WTC11 (cell line): Measurements from ENCODE around the gene CASR. TPM values are rescaled to one million over a fixed set of nuclear protein-coding genes. Genes with fewer than 3 reads are reported as not detected.
A peak's percentile ranks its signal among the peaks of the same experiment; 100 is the strongest.

ENCODE experiments used
- ATAC-seq: fragments of 200-7000 bp; cut with Tn5 transposase; 2 replicates; pipeline ENCODE4 v1.10.0; 2021; ENCODE audit warnings: mild to moderate bottlenecking, moderate library complexity
- CTCF ChIA-PET: fragments of 300-600 bp; sonication (Branson Sonifier 250); formaldehyde crosslinking; loops from one replicate; lab custom pipeline; 2021; ENCODE audit warnings: antibody characterized with exemption; lab: Charles Lee
- POLR2A ChIA-PET: fragments of 350-600 bp; sonication (Branson Sonifier 250); formaldehyde crosslinking; loops from one replicate; lab custom pipeline; 2021; ENCODE audit warnings: antibody characterized with exemption; lab: Charles Lee
- DNase-seq: peaks from one replicate; pipeline ENCODE4 v3.0.0; 2021; ENCODE audit warnings: low spot score
- H3K27ac Mint-ChIP-seq: 2 replicates; pipeline ENCODE4 v1.8.0; 2021; ENCODE audit warnings: mixed read lengths
- H3K27me3 Mint-ChIP-seq: 2 replicates; pipeline ENCODE4 v1.8.0; 2021; ENCODE audit warnings: low read depth, mild to moderate bottlenecking, moderate library complexity, mixed read lengths
- H3K36me3 Mint-ChIP-seq: 2 replicates; pipeline ENCODE4 v1.8.0; 2021; ENCODE audit warnings: mixed read lengths
- H3K4me1 Mint-ChIP-seq: 2 replicates; pipeline ENCODE4 v1.8.0; 2022; ENCODE audit warnings: mixed read lengths
- H3K4me3 Mint-ChIP-seq: 2 replicates; pipeline ENCODE4 v1.8.0; 2021; ENCODE audit warnings: mild to moderate bottlenecking, moderate library complexity, mixed read lengths
- H3K9me3 Mint-ChIP-seq: 2 replicates; pipeline ENCODE4 v1.8.0; 2021; ENCODE audit warnings: mixed read lengths
- AFF4 ChIP-seq: sonication (generic); formaldehyde crosslinking; IDR thresholded peaks from 2 replicates; pipeline ENCODE4 v1.8.1; 2023; ENCODE audit warnings: mild to moderate bottlenecking, missing genetic modification reagents, borderline replicate concordance
- ARID4B ChIP-seq: sonication (generic); formaldehyde crosslinking; IDR thresholded peaks from 2 replicates; pipeline ENCODE4 v1.8.0; 2023; ENCODE audit warnings: missing genetic modification reagents, mild to moderate bottlenecking, borderline replicate concordance
- CREM ChIP-seq: sonication (generic); formaldehyde crosslinking; IDR thresholded peaks from 2 replicates; pipeline ENCODE4 v1.8.1; 2022; ENCODE audit warnings: mild to moderate bottlenecking, missing genetic modification reagents, moderate library complexity
- E2F1 ChIP-seq: sonication (generic); formaldehyde crosslinking; IDR thresholded peaks from 2 replicates; pipeline ENCODE4 v1.8.0; 2022; ENCODE audit warnings: mild to moderate bottlenecking, missing genetic modification reagents
- MAX ChIP-seq: sonication (generic); formaldehyde crosslinking; IDR thresholded peaks from 2 replicates; pipeline ENCODE4 v1.8.0; 2022; ENCODE audit warnings: mild to moderate bottlenecking, missing genetic modification reagents
- NR2C2 ChIP-seq: sonication (generic); formaldehyde crosslinking; IDR thresholded peaks from 2 replicates; pipeline ENCODE4 v1.8.0; 2022; ENCODE audit warnings: mild to moderate bottlenecking, missing genetic modification reagents
- SMAD4 ChIP-seq: sonication (generic); formaldehyde crosslinking; IDR thresholded peaks from 2 replicates; pipeline ENCODE4 v1.8.0; 2022; ENCODE audit warnings: mild to moderate bottlenecking, missing genetic modification reagents
- SP1 ChIP-seq: sonication (generic); formaldehyde crosslinking; conservative IDR thresholded peaks from 2 replicates; pipeline ENCODE4 v1.8.1; 2022; ENCODE audit warnings: missing genetic modification reagents
- ZBTB43 ChIP-seq: sonication (generic); formaldehyde crosslinking; IDR thresholded peaks from 2 replicates; pipeline ENCODE4 v1.8.1; 2023; ENCODE audit warnings: mild to moderate bottlenecking, missing genetic modification reagents
- ZMAT4 ChIP-seq: fragments of 250-450 bp; sonication (Bioruptor Pico); IDR thresholded peaks from 2 replicates; pipeline ENCODE4 v1.9.0; 2021; ENCODE audit warnings: mild to moderate bottlenecking
- ZSCAN18 ChIP-seq: fragments of 250-450 bp; sonication (Bioruptor Pico); IDR thresholded peaks from 2 replicates; pipeline ENCODE4 v2.1.2; 2022; ENCODE audit warnings: mild to moderate bottlenecking, moderate library complexity
- total RNA-seq: library from RNA; stranded (reverse); gene quantifications from 3 replicates; pipeline ENCODE4 v1.2.3, GENCODE V29; 2021

The CASR gene
- total RNA-seq, 1 experiment from 2014 or later: 0.24 TPM

GRCh38 chr3:122258757-122259371, 75.4 kb downstream of the CASR start:
- H3K27me3 Mint-ChIP-seq: no peaks in the 10 kb centered on the region
- no peak overlapping the region for H3K27ac Mint-ChIP-seq
- H3K4me1 Mint-ChIP-seq: peaks cover 8% of the 10 kb centered on the region
- ChIA-PET CTCF (interaction anchor here (0.6 to 2.3 kb wide), 18 partner anchors 9 to 712 kb away, joined by 3 to 36 read pairs (median 4); partner anchors contain the start of gene POLQ), POLR2A (no interaction called here)
- no peaks in the 10 kb centered on the region for H3K36me3 Mint-ChIP-seq
- H3K4me3 Mint-ChIP-seq: no peak overlapping the region
- H3K9me3 Mint-ChIP-seq: no peaks in the 10 kb centered on the region
- DNase-seq (peak; percentile 71), ATAC-seq (peak; percentile 92)
- TF ChIP-seq ARID4B (CRISPR knock-in tag) (no peak), ZBTB43 (CRISPR knock-in tag) (no peak), CREM (CRISPR knock-in tag) (no peak), NR2C2 (CRISPR knock-in tag) (no peak), E2F1 (CRISPR knock-in tag) (no peak), MAX (CRISPR knock-in tag) (no peak), AFF4 (CRISPR knock-in tag) (no peak), ZMAT4 (CRISPR knock-in tag) (no peak), SP1 (CRISPR knock-in tag) (no peak)

GRCh38 chr3:122260206-122260605, 76.7 kb downstream of the CASR start:
- Mint-ChIP-seq H3K9me3 (no peaks in the 10 kb centered on the region), H3K27me3 (no peaks in the 10 kb centered on the region), H3K4me3 (no peak overlapping the region), H3K27ac (no peak overlapping the region), H3K36me3 (no peaks in the 10 kb centered on the region), H3K4me1 (peaks cover 8% of the 10 kb centered on the region)
- POLR2A ChIA-PET: no interaction called here
- TF ChIP-seq SMAD4 (CRISPR knock-in tag): no peak
- no peak for TF ChIP-seq ZSCAN18 (CRISPR knock-in tag)
- CTCF ChIA-PET: interaction anchor here (2.2 to 2.3 kb wide), 2 partner anchors 46 to 158 kb away, joined by 8 to 36 read pairs; no protein-coding TSS in a partner anchor
- DNase-seq (no peak), ATAC-seq (no peak)
